GM21723 (cell line): ENCODE data around the gene OR7G2.
"Not testable (repeated sequence)": the region's sequence is repeated elsewhere in the genome, so short reads cannot be mapped to it uniquely, and the experiment has no call there.

Experiments used
- ATAC-seq: cut with Tn5 transposase; IDR thresholded peaks from one replicate; pipeline ENCODE4 v1.9.1; 2021; ENCODE audit warnings: mild to moderate bottlenecking, moderate library complexity; ENCODE audit not compliant: unreplicated experiment

Gene OR7G2

DNA sequence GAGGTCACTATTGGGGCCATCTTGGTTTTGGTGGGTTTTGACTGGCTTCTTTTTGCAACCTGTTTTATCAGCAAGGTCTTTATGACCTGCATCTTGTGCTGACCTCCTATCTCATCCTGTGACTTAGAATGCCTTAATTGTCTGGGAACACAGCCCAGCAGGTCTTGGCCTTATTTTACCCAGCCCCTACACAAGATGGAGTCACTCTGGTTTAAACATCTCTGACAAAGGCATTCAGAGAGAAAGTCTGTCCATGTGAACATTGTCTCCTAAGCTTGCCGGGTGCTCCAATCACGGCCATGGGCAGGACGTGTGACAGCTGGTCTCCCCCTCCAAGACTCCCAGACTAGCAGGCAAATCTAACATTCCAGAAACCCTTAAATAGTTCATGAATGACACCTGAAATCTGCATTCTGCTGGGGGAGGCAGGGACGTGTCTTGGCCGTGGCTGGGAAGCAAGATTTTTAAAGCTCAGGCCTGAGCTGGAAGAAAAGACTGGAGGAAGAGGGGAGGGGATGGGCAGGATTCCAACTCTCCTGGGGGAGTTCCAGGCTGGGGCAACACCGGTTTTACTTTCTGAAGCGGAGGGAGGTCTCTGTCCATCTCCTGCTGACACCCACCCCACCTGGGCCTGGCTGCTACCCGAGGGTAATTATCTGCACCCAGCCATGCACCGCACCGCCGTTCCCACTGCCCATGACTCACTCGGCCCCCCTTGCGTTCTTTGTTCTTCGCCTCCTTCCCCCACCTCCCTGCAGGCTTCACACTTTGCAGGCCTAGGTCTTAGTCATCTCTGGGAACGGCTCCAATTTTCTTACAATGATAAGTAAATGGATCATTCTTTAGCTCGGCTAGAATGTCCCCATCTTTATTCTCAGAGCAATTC, 32.0 kb downstream of the OR7G2 start:
- no peak for ATAC-seq

DNA sequence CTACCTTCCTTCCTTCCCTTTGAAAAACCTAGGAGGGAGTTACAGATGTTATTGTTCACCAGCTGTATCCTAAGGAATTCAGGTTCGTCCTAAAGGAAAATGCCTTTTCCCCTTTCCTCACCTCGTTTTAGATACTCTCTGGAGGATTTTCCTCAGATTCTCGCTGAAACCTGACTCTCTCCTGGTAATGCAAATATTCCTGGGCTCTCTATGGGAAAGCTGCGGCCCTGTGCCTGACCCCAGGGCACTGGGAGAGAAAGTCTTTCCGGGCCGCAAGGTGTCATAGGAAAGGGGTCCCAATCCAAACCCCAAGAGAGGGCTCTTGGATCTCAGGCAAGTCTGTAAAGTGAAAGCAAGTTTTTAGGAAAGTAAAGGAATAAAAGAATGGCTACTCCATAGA, 33.5 kb downstream of the OR7G2 start:
- no peak for ATAC-seq

DNA sequence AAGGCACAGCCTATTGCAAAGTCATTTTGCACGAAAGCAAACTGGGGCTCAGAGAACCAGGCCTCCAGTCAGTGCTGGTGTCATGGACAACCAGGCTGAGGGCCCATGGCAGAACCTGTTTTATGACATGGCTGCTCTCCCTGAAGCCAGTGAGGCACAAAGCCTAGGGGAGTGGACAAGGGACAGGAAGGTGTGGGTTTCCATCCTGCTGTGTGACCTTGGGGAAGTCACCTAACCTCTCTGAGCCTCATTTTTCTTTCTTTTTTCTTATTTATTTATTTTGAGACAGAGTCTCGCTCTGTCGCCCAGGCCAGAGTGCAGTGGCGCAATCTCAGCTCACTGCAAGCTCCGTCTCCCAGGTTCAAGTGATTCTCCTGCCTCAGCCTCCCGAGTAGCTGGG, 35.6 kb downstream of the OR7G2 start:
- not testable (repeated sequence) for ATAC-seq

DNA sequence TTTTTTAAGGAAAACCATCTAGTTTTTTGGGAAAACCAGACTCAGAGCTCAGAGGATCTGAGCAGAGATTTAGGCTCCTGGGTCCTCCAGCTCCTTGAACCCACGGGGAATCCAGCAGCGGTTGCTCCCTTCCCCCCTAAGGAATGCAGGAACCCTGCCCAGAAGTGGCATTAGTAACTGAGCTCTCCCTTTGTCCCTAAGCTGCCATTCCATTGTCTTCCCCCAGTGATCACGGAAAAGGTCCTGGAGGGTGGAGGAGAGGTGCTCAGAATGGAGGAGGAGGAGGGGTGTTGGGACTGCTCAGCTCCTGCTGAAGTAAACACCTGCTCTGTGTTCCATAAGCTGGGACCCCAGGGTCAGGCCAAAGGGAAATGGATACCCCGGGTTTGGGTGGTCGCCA, 37.2 kb downstream of the OR7G2 start:
- ATAC-seq = no peak

DNA sequence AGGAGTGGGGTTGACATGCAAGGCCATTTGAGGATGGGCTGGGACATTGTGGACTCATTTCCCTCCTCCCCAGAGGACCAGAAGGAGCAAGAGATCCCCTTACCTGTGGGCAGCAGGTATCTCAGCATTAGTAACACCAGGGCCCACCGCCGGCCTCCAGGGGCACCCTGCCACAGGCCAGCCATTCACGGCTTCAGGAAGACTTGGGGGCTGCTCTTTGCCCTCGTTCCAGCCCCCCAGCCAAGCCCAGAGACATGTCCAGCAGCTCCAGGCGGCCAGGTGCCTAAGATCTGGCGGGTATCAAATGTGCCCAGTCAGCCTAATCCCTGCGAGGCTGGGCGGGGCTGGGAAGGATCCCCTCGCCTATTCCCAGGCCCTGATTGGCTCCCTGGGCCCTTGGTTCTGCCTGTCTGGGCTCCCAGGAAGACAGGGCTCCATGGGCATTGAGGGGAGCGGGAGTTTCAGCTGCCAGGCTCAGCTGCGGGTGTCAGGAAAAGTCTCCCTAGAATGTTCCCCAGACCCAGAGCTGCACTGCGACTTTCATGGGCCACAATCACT, 41.7 kb downstream of the OR7G2 start:
- ATAC-seq = no peak

DNA sequence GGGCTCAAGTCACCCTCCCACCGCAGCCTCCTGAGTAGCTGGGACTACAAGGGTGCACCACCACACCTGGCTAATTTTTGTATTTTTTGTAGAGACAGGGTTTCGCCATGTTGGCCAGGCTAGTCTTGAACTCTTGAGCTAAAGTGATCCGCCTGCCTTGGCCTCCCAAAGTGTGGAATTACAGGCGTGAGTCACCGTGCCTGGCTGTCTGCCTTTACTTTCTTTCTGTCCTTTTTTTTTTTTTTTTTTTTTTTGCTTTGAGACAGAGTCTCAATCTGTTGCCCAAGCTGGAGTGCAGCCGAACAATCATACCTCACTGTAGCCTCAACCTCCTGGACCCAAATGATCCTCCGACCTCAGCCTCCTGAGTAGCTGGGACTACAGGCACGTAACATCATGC, 45.4 kb downstream of the OR7G2 start:
- ATAC-seq = no peak

DNA sequence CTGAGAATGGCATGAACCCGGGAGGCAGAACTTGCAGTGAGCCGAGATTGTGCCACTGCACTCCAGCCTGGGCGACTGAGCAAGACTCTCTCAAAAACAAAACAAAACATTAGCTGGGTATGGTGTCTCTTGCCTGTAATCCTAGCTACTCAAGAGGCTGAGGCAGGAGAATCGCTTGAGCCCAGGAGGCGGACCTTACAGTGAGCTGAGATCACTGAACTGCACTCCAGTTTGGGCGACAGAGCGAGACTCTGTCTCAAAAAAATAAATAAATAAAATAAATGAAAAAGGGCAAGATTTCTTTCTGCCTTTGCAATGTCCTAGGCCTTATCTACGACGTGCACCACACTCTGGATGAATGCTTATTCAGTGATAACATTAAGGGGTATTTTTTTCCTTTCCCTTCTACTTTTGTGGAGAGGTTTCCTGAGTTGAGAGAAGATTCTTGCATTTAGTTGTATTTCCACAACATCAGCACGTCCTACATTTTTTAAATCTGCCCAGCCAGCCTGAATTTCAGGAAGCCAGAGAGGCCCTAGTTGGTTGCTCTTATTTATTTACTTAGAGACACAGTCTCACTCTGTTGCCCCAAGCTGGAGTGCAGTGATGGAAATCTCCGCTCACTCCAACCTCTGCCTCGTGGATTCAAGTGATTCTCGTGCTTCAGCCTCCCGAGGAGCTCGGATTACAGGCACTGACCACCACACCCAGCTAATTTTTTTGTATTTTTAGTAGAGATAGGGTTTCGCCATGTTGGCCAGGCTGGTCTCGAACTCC, 46.5 kb downstream of the OR7G2 start:
- no peak for ATAC-seq

DNA sequence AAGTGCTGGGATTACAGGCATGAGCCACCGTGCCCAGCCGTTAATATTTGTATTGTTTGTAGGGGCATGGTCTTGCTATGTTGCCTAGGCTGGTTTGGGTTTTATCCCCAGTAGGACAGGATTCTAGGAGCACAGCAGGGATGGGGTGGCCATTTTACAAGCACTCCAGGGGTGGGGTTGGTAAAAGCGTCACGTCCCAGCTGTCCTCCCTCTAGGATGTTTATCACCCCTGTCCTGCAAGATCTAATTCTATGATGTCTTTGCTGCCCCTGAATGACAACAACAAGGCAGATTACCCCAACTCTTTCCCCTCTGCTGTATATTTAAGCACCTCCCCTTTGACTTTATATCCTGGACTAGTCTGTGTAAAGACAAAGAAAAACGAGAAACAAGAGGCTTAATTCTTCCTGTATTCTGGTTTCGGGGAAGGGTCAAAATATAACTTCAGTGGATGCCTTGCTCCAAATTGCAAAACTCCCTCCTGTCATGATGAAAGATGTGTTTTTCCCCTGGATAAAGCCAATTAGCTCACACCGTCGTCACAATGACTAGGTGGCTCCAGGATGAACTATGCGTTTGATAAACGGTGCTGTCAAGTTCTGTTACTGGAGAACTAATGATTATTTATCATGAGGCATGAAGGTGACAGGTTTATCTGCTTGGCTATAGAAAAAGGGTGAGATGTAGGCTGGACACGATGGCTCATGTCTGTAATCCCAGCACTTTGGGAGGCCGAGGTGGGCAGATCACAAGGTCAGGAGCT, 48.2 kb downstream of the OR7G2 start:
- ATAC-seq = no peak

DNA sequence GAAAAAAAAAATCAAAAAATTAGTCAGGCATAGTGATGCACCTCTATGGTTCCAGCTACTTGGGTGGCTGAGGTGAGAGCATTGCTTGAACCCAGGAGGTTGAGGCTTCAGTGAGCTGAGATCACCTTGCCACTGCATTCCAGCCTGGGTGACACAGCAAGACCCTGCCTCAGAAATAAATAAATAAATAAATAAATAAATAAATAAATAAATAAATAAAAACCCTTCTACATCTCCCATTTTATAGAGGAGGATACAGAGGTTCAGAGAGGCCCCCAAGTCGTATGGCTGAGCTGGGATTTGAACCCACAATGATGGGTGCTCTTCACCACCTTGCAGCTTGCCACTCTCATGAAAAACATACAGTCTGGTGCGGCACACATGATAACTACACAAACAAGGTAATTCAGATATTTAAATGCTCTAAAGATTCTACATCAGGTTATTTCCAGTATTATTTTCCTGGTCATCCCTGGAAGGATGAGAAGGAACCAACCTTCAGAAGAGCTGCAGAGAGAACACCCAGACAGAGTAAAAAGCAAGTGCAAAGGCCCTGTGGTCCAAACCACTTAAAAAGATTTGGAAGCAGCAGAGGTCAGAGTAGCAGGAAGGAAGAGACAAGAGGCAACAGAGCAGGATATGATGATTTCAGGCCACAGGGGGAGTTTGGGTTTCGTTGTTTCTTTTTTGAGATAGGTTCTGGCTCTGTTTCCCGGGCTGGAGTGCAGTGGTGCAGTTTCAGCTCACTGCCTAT, 49.6 kb downstream of the OR7G2 start:
- no peak for ATAC-seq

DNA sequence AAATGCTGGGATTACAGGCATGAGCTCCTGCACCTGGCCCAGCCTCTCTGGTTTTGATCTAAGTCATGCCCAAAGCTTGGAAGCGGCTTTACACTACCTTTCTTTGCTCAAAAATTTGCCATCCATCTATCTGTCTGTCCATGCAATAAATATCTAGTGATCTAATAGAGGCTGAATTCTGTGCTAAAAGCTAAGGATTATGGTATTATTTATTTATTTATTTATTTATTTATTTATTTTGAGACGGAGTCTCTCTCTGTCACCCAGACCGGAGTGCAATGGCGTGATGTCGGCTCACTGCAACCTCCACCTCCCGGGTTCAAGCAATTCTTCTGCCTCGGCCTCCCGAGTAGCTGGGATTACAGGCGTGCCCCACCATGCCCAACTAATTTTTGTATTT, 51.1 kb downstream of the OR7G2 start:
- not testable (repeated sequence) for ATAC-seq

DNA sequence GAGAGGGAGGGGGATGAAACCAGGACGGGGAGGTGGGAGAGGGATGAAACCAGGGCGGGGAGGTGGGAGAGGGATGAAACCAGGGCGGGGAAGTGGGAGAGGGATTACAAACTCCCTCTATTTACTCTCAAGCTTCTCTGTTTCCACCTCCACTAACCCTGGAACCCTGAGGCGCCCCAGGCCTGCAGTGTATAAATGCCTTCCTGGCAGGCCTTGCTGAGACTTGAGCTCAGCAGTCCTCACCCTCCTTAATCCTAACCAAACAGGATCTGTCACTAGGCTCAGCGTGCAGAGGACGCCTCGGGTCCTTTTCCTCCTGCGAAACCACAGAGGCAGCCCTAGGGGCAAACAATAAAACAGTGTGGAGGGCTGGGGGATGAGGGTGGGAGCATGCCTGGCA, 52.5 kb downstream of the OR7G2 start:
- no peak for ATAC-seq

DNA sequence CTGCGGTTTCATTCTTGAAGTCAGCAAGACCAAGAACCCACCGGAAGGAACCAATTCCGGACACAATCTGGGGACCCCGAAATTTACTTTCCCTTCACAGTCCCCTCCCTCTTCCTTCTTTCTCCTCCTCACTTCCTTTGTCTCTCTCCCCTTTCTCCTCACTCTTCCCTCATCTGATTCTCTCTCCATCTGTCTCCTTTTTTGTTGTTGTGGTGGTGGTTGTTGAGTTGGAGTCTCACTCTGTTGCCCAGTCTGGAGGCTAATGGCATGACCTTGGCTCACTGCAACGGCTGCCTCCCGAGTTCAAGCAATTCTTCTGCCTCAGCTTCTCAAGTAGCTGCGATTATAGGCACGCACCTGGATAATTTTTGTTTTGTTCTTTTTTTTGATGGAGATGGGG, 53.1 kb downstream of the OR7G2 start:
- ATAC-seq = no peak

DNA sequence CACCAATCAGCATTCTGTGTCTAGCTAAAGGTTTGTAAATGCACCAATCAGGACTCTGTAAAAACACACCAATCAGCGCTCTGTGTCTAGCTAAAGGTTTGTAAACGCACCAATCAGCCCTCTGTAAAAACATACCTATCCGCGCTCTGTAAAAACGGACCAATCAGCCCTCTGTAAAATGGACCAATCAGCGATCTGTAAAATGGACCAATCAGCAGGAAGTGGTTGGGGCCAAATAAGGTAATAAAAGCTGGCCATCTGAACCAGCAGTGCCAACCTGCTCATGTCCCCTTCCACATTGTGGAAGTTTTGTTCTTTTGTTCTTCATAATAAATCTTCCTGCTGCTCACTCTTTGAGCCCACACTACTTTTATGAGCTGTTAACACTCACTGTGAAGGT, 53.6 kb downstream of the OR7G2 start:
- ATAC-seq = not testable (repeated sequence)

DNA sequence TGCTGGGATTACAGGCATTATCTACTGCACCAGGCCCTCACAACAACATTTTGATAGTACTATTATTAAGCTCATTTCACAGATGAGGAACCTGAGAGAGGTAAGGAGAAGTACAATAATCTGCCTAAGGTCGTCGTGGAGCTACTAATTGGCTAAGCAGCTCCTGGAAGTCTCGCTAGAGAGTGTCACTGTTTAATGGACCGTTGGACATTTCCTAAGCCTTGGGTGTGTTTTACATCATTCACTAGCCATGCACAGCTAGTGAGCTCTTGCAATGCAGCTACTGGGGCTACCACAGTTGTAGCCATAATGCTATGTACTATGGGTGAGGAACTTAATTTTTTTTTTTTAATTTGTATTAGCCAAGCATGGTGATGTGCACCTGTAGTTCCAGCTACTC, 54.4 kb downstream of the OR7G2 start:
- no peak for ATAC-seq
